ENCODE data around the gene NTNG2. TPM values are rescaled to one million over a fixed set of nuclear protein-coding genes. Genes with fewer than 3 reads are reported as not detected.
A peak's percentile ranks its signal among the peaks of the same experiment; 100 is the strongest.

NTNG2 gene
- total RNA-seq, 1 donor from 2014 or later, result 2.4 TPM

DNA sequence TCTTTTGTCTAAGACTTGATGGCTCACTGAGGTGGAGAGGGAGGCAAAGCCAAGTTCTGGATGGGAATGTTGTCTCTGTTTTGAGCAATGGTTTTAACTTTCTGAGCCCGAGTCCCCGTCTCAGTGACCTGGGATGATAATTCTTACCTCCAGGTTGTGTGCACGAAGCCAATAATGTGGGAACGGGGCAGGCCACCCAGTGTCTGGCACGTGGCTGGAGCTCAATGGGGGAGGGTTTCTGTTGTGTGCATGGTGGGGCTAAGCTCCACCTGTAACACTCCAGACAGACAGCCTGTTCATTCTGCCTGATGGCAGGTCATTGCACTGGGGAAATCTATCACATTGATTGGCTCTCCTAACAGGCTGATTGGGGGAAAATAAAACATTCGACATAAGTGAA, 37.1 kb upstream of the NTNG2 start:
- TF ChIP-seq, protein P1, sequence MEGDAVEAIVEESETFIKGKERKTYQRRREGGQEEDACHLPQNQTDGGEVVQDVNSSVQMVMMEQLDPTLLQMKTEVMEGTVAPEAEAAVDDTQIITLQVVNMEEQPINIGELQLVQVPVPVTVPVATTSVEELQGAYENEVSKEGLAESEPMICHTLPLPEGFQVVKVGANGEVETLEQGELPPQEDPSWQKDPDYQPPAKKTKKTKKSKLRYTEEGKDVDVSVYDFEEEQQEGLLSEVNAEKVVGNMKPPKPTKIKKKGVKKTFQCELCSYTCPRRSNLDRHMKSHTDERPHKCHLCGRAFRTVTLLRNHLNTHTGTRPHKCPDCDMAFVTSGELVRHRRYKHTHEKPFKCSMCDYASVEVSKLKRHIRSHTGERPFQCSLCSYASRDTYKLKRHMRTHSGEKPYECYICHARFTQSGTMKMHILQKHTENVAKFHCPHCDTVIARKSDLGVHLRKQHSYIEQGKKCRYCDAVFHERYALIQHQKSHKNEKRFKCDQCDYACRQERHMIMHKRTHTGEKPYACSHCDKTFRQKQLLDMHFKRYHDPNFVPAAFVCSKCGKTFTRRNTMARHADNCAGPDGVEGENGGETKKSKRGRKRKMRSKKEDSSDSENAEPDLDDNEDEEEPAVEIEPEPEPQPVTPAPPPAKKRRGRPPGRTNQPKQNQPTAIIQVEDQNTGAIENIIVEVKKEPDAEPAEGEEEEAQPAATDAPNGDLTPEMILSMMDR (IDR thresholded peaks at IDR 0.05; ENCODE audit: unreplicated experiment), result no peak
- Mint-ChIP-seq H3K9me3 (ENCODE audit: low read depth) (no peaks in the 10 kb centered on the region), H3K27ac (no peak overlapping the region), H3K36me3 (ENCODE audit: insufficient read depth) (no peaks in the 10 kb centered on the region), H3K4me3 (ENCODE audit: low read depth) (no peak overlapping the region), H3K4me1 (ENCODE audit: low read depth) (no peaks in the 10 kb centered on the region), H3K27me3 (peaks cover 62% of the 10 kb centered on the region)
- no peak for DNase-seq (ENCODE audit: low spot score, unreplicated experiment)

DNA sequence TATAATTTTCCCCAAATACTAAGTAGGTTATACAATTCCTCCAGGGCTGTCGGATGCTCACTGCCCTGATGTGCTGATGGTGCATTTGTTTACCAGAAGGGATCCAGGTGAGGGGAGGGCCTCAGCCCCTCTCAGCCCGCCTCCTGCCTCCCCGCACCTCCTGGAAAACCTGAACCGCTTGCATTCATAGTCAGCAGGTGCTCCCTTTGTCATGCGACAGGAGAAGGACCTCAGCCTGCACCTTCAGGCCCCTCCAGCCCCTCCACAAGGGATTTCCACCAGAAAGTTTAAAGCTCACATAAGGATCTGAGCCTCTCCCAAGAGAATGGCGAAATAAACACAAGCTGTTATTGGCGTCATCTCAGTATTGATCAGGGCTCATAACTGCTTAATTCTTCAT, 36.5 kb upstream of the NTNG2 start:
- no peaks in the 10 kb centered on the region for H3K36me3 Mint-ChIP-seq (ENCODE audit: insufficient read depth)
- no peak overlapping the region for H3K27ac Mint-ChIP-seq
- H3K4me1 Mint-ChIP-seq (ENCODE audit: low read depth), result no peaks in the 10 kb centered on the region
- H3K27me3 Mint-ChIP-seq, result peaks cover 59% of the 10 kb centered on the region
- no peak overlapping the region for H3K4me3 Mint-ChIP-seq (ENCODE audit: low read depth)
- TF ChIP-seq, protein P1 (IDR thresholded peaks at IDR 0.05; ENCODE audit: unreplicated experiment), result no peak
- no peak for DNase-seq (ENCODE audit: low spot score, unreplicated experiment)
- H3K9me3 Mint-ChIP-seq (ENCODE audit: low read depth), result no peaks in the 10 kb centered on the region

DNA sequence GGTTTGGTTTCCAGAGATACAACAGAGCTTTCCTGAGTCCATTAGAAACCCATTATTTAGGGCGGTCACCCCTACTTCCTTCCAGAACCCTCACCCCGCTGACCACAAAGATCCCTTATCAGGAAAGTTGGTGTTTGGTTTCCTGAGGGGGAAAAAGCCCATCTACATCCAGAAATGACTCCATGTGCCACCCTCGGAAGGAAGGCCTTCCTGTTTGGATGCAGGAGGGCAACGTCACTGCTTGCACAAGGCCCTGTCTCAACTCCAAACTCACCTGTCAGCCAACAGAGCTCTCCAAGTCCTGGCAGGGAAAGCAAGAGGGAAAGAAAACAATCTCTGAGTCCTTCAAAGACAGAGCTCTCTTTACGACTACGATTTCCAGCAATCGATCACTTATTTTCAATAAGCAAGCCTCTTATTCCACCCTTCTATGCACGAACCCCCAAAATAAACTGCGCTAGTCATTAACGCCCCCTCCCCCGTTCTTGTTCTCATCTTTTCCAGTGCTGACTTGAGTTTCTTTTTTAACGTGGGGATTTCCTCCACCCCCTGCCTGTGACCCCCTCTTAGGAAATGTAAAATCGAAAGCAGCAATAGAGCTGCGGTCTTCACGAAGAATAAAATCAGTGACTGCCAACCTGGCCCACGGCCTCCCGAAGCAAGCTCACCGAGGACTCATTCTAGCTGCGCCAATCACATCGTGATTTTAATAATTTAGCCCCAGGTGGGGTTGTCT, 35.7 kb upstream of the NTNG2 start:
- H3K9me3 Mint-ChIP-seq (ENCODE audit: low read depth), result no peaks in the 10 kb centered on the region
- peaks cover 61% of the 10 kb centered on the region for H3K27me3 Mint-ChIP-seq
- H3K36me3 Mint-ChIP-seq (ENCODE audit: insufficient read depth), result no peaks in the 10 kb centered on the region
- H3K27ac Mint-ChIP-seq, result peak overlapping the region; percentile 34
- H3K4me3 Mint-ChIP-seq (ENCODE audit: low read depth), result no peak overlapping the region
- no peak for DNase-seq (ENCODE audit: low spot score, unreplicated experiment)
- TF ChIP-seq, protein P1 (IDR thresholded peaks at IDR 0.05; ENCODE audit: unreplicated experiment), result no peak
- H3K4me1 Mint-ChIP-seq (ENCODE audit: low read depth), result no peaks in the 10 kb centered on the region

DNA sequence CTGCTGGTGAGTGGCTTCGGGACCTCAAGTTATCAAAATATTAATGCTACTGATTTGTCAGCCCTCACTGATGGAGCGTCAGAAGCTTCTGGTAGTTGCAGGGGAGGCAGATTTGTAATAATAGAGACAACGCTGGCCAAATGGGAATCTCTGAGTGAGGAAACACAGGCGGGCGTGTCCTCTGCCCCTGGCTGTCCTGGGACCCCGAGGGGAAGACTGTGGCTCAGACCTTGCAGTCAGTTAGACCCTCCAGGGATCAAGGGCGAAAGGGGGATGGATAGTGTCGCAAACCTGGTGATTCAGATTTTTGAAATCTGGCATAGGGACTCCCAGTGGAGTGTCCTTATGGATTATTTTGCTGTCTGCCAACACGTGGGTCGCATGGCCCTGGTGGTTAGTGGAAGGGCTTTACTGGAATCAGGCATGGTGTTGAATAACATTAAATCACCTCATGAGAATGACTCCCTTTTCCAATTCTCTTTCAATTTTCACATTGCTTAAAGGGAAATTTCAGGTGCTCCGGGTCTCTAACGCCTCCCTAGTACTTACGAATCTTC, 35.1 kb upstream of the NTNG2 start:
- Mint-ChIP-seq H3K36me3 (ENCODE audit: insufficient read depth) (no peaks in the 10 kb centered on the region), H3K9me3 (ENCODE audit: low read depth) (no peaks in the 10 kb centered on the region), H3K27me3 (peaks cover 63% of the 10 kb centered on the region), H3K27ac (no peak overlapping the region), H3K4me1 (ENCODE audit: low read depth) (no peaks in the 10 kb centered on the region), H3K4me3 (ENCODE audit: low read depth) (no peak overlapping the region)
- DNase-seq (ENCODE audit: low spot score, unreplicated experiment), result no peak
- TF ChIP-seq, protein P1 (IDR thresholded peaks at IDR 0.05; ENCODE audit: unreplicated experiment), result no peak

DNA sequence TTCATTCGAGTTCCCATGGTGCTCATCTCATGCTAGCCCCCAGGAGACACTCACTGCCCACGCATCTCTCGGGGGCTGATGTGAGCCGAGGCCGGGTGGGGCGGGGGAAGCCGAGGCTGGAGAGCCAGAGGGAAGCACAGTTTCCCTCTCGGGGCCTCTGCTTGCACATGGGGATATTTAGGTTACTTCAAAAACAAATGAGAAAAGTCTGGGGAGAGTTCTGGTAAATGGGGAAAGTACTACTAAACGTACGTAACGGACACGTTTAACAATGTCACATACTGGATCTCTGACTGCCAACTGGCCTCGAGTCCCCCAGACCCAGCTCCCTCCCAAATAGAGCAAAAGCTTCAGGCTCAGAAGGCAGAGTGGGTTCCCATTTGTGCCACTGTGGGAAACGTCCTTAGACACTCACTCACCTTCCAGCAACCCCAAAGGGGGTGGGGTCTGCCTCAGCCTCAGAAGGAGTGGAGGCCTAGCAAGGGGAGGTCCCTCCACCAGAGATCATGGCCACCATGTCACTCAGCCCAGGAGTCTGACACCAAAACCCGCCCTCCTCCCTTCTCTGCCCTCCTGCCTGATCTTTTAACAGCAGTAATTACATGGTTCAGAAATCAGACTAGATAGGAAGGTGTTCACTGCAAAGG, 33.8 kb upstream of the NTNG2 start:
- Mint-ChIP-seq H3K27ac (no peak overlapping the region), H3K4me1 (ENCODE audit: low read depth) (no peaks in the 10 kb centered on the region)

More for the DNA sequence above, 33.8 kb upstream of the NTNG2 start:
- Mint-ChIP-seq H3K9me3 (ENCODE audit: low read depth) (no peaks in the 10 kb centered on the region), H3K4me3 (ENCODE audit: low read depth) (no peak overlapping the region), H3K27me3 (peaks cover 58% of the 10 kb centered on the region), H3K36me3 (ENCODE audit: insufficient read depth) (no peaks in the 10 kb centered on the region)
- no peak for DNase-seq (ENCODE audit: low spot score, unreplicated experiment)
- TF ChIP-seq, protein P1 (IDR thresholded peaks at IDR 0.05; ENCODE audit: unreplicated experiment), result no peak
